HL-60 (cell line): ENCODE data around the gene PARP1.

Experiments used
- DNase-seq, 2 experiments: peaks; one replicate each; pipeline ENCODE4 v3.0.0-alpha.2; 2010 to 2020; ENCODE audit warnings: low read depth in 1 of 2, low spot score in 1 of 2
- H3K27ac ChIP-seq: fragments of 250-450 bp; sonication (Bioruptor Pico); replicated peaks from 2 replicates; pipeline ENCODE4 v1.5.1; 2020; ENCODE audit warnings: mild to moderate bottlenecking, moderate library complexity
- H3K27me3 ChIP-seq: fragments of 250-450 bp; sonication (Bioruptor Pico); 2 replicates; pipeline ENCODE4 v1.5.1; 2021; ENCODE audit warnings: mild to moderate bottlenecking, moderate library complexity; ENCODE audit not compliant: insufficient read depth, poor library complexity, severe bottlenecking
- H3K4me3 ChIP-seq: replicated peaks from 2 replicates; pipeline ENCODE4 v1.5.1; 2011; ENCODE audit warnings: mild to moderate bottlenecking, control low read depth, low read length; ENCODE audit not compliant: insufficient read depth
- CTCF ChIP-seq: IDR thresholded peaks from one replicate; pipeline ENCODE4 v1.5.1; 2011; ENCODE audit warnings: low read length, control low read depth, inconsistent platforms; ENCODE audit not compliant: insufficient read depth
- GABPA ChIP-seq: IDR thresholded peaks from 2 replicates; pipeline ENCODE4 v1.6.1; 2012; ENCODE audit warnings: low read depth
- POLR2AphosphoS5 ChIP-seq: IDR thresholded peaks from 2 replicates; pipeline ENCODE4 v1.6.1; 2012; ENCODE audit warnings: low read depth
- REST ChIP-seq: IDR thresholded peaks from 2 replicates; pipeline ENCODE4 v1.6.1; 2012; ENCODE audit warnings: low read depth; ENCODE audit not compliant: insufficient replicate concordance
- SPI1 ChIP-seq: IDR thresholded peaks from 2 replicates; pipeline ENCODE4 v1.6.1; 2012; ENCODE audit warnings: low read depth, mild to moderate bottlenecking, borderline replicate concordance

Gene PARP1

GRCh38 chr1:226355669-226356551, 52.0 kb downstream of the PARP1 start:
- no peak overlapping the region for H3K4me3 ChIP-seq
- DNase-seq, result no peak
- TF ChIP-seq GABPA (no peak), POLR2AphosphoS5 (no peak), CTCF (no peak), SPI1 (no peak), REST (no peak)
- no peak overlapping the region for H3K27ac ChIP-seq
- no peaks in the 10 kb centered on the region for H3K27me3 ChIP-seq

DNA sequence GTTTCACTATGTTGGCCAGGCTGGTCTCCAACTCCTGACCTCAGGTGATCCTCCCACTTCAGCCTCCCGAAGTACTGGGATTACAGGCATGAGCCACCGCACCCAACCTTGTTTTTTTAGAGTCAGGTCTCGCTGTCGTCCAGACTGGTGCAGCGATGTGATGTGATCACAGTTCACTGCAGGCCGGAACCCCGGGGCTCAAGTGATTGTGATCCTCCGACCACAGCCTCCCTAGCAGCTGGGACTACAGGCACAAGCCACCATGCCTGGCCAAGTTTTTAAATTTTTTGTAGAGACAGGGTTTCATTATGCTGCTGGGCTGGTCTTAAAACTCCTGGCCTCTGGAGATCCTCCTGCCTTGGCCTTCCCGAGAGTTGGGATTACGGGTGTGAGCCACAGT, 52.9 kb downstream of the PARP1 start:
- no peak for DNase-seq
- Histone ChIP-seq H3K4me3 (no peak overlapping the region), H3K27me3 (no peaks in the 10 kb centered on the region), H3K27ac (no peak overlapping the region)
- TF ChIP-seq SPI1 (no peak), POLR2AphosphoS5 (no peak), REST (no peak), GABPA (no peak), CTCF (no peak)

DNA sequence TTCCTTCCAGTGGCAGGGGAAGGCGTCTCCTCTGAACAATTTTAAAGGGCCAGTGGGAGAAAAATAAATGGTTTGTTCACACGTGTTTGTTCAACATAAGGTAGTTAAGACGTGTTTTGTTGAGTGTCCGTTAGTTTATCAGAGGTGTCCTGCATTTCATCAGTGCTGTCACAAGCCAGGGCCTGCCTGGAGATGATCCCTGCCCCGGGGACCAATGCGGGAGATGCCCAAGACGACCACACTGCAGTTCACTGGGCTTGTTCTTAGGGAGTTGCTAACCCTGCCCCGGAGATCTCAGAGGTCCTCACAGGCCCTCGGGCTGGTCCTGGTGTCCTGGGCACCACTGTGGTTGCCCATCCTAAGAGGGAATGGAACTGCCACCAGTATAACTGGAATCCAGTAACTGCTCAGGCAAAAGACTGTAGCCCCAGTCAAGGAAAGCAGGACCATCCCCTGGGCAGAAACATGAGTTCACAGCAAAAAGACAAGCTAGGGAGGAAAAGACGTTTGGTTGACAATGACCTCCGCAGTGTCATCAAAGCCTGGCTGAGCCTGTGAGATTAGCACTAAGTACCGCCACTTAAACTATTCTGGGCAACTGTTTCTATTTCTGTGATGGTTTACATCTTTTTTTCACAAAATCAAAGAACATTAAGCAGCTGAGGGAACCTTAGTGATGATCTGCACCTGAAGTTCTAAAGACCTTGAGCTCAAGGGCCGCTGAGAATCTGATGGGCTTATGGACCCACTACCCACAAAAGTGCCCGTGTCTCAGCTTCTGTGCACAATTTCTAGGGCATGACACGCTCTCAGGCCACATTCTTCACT, 54.0 kb downstream of the PARP1 start:
- no peaks in the 10 kb centered on the region for H3K27me3 ChIP-seq
- no peak overlapping the region for H3K4me3 ChIP-seq
- H3K27ac ChIP-seq, result no peak overlapping the region
- DNase-seq, result no peak
- 0 out of 2 replicates have a peak, but pooled peaks have one; percentile 34 for TF ChIP-seq POLR2AphosphoS5
- TF ChIP-seq CTCF, result no peak
- TF ChIP-seq SPI1, result no peak
